GM19328 (cell line): ENCODE results near the gene NOS3.

ENCODE experiments used
- ATAC-seq: cut with Tn5 transposase; IDR thresholded peaks from one replicate; pipeline ENCODE4 v1.9.1; 2021; ENCODE audit warnings: mild to moderate bottlenecking, moderate library complexity; ENCODE audit not compliant: unreplicated experiment

Gene NOS3

GRCh38 chr7:150951521-150951920 lies 39.3 kb upstream of the NOS3 start:
- ATAC-seq: no peak

DNA sequence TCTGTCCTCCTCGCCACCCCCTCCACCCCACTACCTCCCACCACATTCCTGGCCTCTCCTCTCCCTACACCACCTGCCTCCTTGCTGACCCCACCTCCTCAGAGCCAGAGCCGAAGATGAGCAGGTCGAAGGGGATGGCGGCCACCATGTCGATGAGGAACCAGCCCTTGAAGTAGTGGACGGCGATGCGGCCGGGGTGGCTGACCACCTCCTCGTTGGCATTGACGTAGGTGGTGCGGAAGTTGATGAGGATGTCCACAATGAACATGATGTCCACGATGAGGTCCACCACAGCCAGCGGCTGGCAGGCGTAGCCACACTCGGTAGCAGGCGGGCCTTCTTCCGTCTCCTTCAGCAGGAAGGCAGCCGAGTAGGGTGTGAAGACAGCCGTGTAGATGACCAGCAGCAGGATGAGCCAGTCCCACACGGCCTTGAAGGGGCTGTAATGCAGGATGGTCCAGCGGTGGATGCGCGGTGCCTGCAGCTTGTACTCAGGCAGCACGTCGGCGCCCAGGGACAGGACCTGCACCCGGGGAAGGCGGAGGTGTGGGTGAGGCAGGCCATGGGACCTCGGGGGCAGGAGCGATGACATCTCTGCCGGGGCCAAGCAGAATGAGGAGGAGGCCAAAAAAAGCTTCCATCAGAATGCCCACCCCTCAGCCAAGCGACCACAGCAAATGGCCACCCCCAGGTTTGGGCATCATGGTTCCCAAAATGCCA lies 38.3 kb upstream of the NOS3 start:
- ATAC-seq: no peak

- no peak for ATAC-seq
These were observed 37.5 kb upstream of the NOS3 start for GRCh38 chr7:150953061-150953997.

- ATAC-seq: no peak
These were observed 36.4 kb upstream of the NOS3 start for GRCh38 chr7:150954201-150954985.

GRCh38 chr7:150954986-150955518 lies 35.8 kb upstream of the NOS3 start:
- no peak for ATAC-seq

GRCh38 chr7:150955519-150956394 lies 35.1 kb upstream of the NOS3 start:
- no peak for ATAC-seq

- no peak for ATAC-seq
These were observed 34.3 kb upstream of the NOS3 start for GRCh38 chr7:150956395-150957132.

DNA sequence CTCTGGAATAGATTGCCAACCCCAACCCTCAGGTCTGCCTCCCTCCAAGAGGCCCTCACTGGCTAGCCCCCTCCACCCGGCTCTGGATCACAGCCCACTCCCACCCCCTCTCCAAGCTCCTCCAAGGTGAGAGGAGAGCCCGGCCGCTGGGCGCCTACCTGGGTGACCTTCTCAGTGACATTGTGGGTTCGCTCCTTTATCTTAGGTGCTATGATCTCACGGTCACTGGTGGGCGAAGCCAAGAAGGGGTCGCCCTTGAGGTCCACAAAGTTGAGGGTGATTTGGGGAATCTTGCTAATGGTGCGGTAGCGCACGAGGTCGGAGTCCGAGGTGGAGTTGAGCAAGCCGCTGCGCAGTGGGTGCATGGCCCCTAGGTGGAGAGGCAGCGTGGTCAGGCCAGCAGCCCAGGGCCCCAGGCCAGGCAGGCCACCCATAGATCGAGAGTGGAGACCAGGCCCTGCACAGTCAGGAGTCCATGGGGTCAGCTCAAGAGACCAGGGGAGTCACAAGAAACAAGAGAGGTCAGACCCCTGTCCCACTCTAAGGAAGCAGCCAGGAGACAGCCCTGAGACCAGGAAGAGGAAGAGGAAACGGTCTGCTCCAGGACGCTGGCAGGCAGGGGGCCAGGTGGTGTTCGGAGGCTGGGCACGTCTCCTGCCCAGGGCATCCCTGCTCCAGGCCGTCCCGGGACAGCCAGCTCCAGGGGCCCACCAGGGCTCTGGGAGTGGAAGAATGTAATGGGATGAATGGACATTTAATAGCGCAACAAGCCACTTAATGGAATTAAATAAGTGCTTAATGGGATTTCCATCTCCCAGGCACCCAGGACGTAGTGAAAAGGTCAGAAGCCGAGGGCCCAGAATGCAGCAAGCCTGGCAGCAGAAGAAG lies 33.4 kb upstream of the NOS3 start:
- ATAC-seq: no peak

GRCh38 chr7:150958062-150958552 lies 32.7 kb upstream of the NOS3 start:
- ATAC-seq: no peak

DNA sequence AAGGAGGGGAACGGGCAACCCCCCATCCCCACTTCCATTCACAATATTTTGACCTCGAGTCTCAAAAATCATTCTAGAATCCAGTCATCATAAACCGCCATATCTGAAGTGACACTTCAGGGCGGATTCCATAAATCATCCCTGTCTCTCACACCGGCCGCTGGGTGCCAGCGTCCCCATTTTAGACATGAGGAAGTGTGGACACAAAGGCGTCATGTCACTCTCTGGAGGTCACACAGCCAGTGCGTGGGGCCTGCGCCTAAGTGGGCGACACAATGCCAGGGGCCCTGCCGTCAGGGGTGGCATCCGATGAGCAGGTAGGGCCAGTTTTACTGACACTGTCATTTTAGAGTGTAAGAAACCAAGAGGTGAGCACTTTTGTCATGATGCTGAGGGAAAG lies 32.2 kb upstream of the NOS3 start:
- ATAC-seq: no peak

GRCh38 chr7:150959081-150959480 lies 31.7 kb upstream of the NOS3 start:
- ATAC-seq: no peak

- ATAC-seq: no peak
These were observed 30.8 kb upstream of the NOS3 start for GRCh38 chr7:150959739-150960734.

- ATAC-seq: no peak
These were observed 29.1 kb upstream of the NOS3 start for GRCh38 chr7:150961510-150962289.

DNA sequence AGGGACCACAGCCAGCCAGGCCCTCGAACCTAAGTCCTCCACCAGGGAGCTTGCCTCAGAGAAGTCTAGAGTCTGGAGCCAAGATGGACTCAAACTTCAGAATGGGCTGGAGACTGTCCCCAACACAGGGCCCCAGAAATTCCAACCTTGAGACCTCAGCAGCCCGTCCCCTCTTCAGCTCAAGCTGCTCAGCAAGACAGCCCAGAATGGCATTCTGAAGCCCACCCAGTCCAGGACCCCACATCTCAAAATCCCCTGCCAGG lies 28.6 kb upstream of the NOS3 start:
- ATAC-seq: no peak

GRCh38 chr7:150962553-150963399 lies 28.0 kb upstream of the NOS3 start:
- ATAC-seq: peak; percentile 70
